Cardiac fibroblast (primary cell): ENCODE results near the gene TMEM167A.
"Not testable (repeated sequence)": the region's sequence is repeated elsewhere in the genome, so short reads cannot be mapped to it uniquely, and the experiment has no call there.

Experiments
- DNase-seq, 2 donors: peaks; one replicate each; pipeline versions ENCODE4 v3.0.0 to v3.0.0-alpha.2; 2010; ENCODE audit warnings: low read depth in 2 of 2
- H3K4me3 ChIP-seq, 2 donors: replicated peaks in 1 of 2; 1 replicate in 1 of 2; 2 replicates in 1 of 2; pipeline ENCODE4 v1.5.1; 2011; ENCODE audit warnings: low read depth in 2 of 2, low read length in 2 of 2, mild to moderate bottlenecking in 2 of 2, moderate library complexity in 1 of 2
- CTCF ChIP-seq: IDR thresholded peaks from one replicate; pipeline ENCODE4 v1.5.1; 2011; ENCODE audit warnings: low read depth, mild to moderate bottlenecking, low read length, inconsistent platforms

The TMEM167A gene

GRCh38 chr5:83072966-83073365 lies 4.2 kb downstream of the TMEM167A start:
- no peak for DNase-seq
- TF ChIP-seq CTCF = no peak
- H3K4me3 ChIP-seq = no peak overlapping the region

GRCh38 chr5:83071286-83072051 lies 5.7 kb downstream of the TMEM167A start:
- DNase-seq = no peak
- H3K4me3 ChIP-seq = no peak overlapping the region
- no peak for TF ChIP-seq CTCF

GRCh38 chr5:83069096-83069799 lies 7.9 kb downstream of the TMEM167A start:
- TF ChIP-seq CTCF = no peak
- H3K4me3 ChIP-seq = no peak overlapping the region
- peak in 1 of 2 donors; percentile 27 for DNase-seq

- not testable (repeated sequence) for H3K4me3 ChIP-seq, DNase-seq
These were observed 9.8 kb downstream of the TMEM167A start for GRCh38 chr5:83067377-83067776.

- no peak for DNase-seq
- no peak overlapping the region for H3K4me3 ChIP-seq
- no peak for TF ChIP-seq CTCF
These were observed 10.6 kb downstream of the TMEM167A start for GRCh38 chr5:83066548-83067110.

GRCh38 chr5:83059341-83059740 lies 17.9 kb downstream of the TMEM167A start:
- no peak for DNase-seq
- no peak for TF ChIP-seq CTCF
- H3K4me3 ChIP-seq = no peak overlapping the region

- H3K4me3 ChIP-seq = no peak overlapping the region
- TF ChIP-seq CTCF = no peak
- no peak for DNase-seq
These were observed 18.5 kb downstream of the TMEM167A start for GRCh38 chr5:83058726-83059125.
